GM18870 (cell line): Measurements from ENCODE around the gene RMP24.
"Not testable (repeated sequence)": the region's sequence is repeated elsewhere in the genome, so short reads cannot be mapped to it uniquely, and the experiment has no call there.

ENCODE experiments used
- ATAC-seq: cut with Tn5 transposase; IDR thresholded peaks from one replicate; pipeline ENCODE4 v1.9.1; 2021; ENCODE audit warnings: moderate library complexity; ENCODE audit not compliant: unreplicated experiment

The RMP24 gene

GRCh38 chr18:35967866-35968265 lies 4.6 kb upstream of the RMP24 start:
- not testable (repeated sequence) for ATAC-seq

GRCh38 chr18:35968278-35968880 lies 4.1 kb upstream of the RMP24 start:
- no peak for ATAC-seq

GRCh38 chr18:35969676-35970075 lies 2.8 kb upstream of the RMP24 start:
- no peak for ATAC-seq

GRCh38 chr18:35971661-35972196 lies 750 bp upstream of the RMP24 start:
- ATAC-seq: peak; percentile 11

GRCh38 chr18:35973650-35974049 lies 1.2 kb downstream of the RMP24 start:
- ATAC-seq: no peak

GRCh38 chr18:35974181-35974580 lies 1.7 kb downstream of the RMP24 start:
- ATAC-seq: no peak

GRCh38 chr18:35979112-35979511 lies 6.6 kb downstream of the RMP24 start:
- no peak for ATAC-seq

- ATAC-seq: no peak
Measured at GRCh38 chr18:35982409-35983114, 10.1 kb downstream of the RMP24 start.

- no peak for ATAC-seq
Measured at GRCh38 chr18:35983147-35983546, 10.7 kb downstream of the RMP24 start.

- no peak for ATAC-seq
Measured at GRCh38 chr18:35983818-35984217, 11.3 kb downstream of the RMP24 start.

GRCh38 chr18:35991696-35992095 lies 19.2 kb downstream of the RMP24 start:
- no peak for ATAC-seq

GRCh38 chr18:35993013-35993412 lies 20.5 kb downstream of the RMP24 start:
- no peak for ATAC-seq

- no peak for ATAC-seq
Measured at GRCh38 chr18:35998967-35999366, 26.5 kb downstream of the RMP24 start.

- ATAC-seq: no peak
Measured at GRCh38 chr18:35999925-36000324, 27.4 kb downstream of the RMP24 start.

- no peak for ATAC-seq
Measured at GRCh38 chr18:36006997-36007396, 34.5 kb downstream of the RMP24 start.

GRCh38 chr18:36009214-36009613 lies 36.7 kb downstream of the RMP24 start:
- no peak for ATAC-seq

- no peak for ATAC-seq
Measured at GRCh38 chr18:36012891-36013290, 40.4 kb downstream of the RMP24 start.

GRCh38 chr18:36015629-36016028 lies 43.1 kb downstream of the RMP24 start:
- ATAC-seq: peak; percentile 91

- ATAC-seq: no peak
Measured at GRCh38 chr18:36017232-36017631, 44.8 kb downstream of the RMP24 start.

- ATAC-seq: no peak
Measured at GRCh38 chr18:36020174-36020711, 47.8 kb downstream of the RMP24 start.

GRCh38 chr18:36023336-36023735 lies 50.9 kb downstream of the RMP24 start:
- ATAC-seq: no peak

- not testable (repeated sequence) for ATAC-seq
Measured at GRCh38 chr18:36024241-36024640, 51.8 kb downstream of the RMP24 start.
